NCI-H1105 (cell line): ENCODE results near the gene APPBP2.
"Not testable (repeated sequence)": the region's sequence is repeated elsewhere in the genome, so short reads cannot be mapped to it uniquely, and the experiment has no call there.

Source experiments
- DNase-seq: peaks from one replicate; lab custom pipeline; 2025; lab: John Stamatoyannopoulos, UW

The APPBP2 gene

GRCh38 chr17:60496041-60496440, 30.0 kb downstream of the APPBP2 start:
- DNase-seq = no peak

DNA sequence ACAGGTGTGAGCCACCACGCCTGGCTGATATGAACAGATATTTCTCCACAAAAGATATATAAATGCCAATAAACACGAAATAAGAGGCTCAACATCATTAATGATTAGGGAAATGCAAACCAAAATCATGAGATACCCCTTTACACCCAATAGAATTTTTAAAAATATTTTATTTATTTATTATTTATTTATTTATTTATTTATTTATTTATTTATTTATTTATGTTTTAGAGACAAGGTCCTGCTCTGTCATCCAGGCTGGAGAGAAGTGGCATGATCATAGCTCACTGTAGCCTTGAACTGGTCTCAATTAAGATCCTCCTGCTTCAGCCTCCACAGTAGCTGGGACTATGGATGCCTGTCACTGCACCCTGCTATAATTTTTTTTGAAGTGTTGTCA, 30.8 kb downstream of the APPBP2 start:
- DNase-seq = no peak

GRCh38 chr17:60493847-60494321, 32.2 kb downstream of the APPBP2 start:
- DNase-seq = no peak

- no peak for DNase-seq
These were observed 34.3 kb downstream of the APPBP2 start for GRCh38 chr17:60491771-60492170.

GRCh38 chr17:60490594-60490993, 35.4 kb downstream of the APPBP2 start:
- DNase-seq = not testable (repeated sequence)

DNA sequence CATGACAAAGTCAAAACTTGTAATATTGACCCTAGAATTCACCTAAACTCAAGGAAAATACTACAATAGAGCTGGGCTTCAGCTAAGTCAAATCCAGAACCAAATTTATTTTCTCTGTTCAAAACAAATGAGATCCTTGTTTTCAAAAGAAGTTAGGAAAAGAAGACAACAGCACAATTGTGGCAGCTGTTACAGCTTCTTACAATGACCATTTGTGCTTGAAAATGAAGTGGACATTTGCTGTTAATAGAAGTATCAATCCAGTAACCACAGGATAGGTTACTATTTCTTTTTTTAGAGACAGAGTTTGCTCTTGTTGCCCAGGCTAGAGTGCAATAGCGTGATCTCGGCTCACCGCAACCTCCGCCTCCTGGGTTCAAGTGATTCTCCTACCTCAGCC, 44.4 kb downstream of the APPBP2 start:
- no peak for DNase-seq

GRCh38 chr17:60473788-60474187, 52.3 kb downstream of the APPBP2 start:
- no peak for DNase-seq

GRCh38 chr17:60472449-60472848, 53.6 kb downstream of the APPBP2 start:
- DNase-seq = no peak

GRCh38 chr17:60471451-60471850, 54.6 kb downstream of the APPBP2 start:
- no peak for DNase-seq

GRCh38 chr17:60468371-60468770, 57.7 kb downstream of the APPBP2 start:
- no peak for DNase-seq

- DNase-seq = no peak
These were observed 61.7 kb downstream of the APPBP2 start for GRCh38 chr17:60464343-60464742.

DNA sequence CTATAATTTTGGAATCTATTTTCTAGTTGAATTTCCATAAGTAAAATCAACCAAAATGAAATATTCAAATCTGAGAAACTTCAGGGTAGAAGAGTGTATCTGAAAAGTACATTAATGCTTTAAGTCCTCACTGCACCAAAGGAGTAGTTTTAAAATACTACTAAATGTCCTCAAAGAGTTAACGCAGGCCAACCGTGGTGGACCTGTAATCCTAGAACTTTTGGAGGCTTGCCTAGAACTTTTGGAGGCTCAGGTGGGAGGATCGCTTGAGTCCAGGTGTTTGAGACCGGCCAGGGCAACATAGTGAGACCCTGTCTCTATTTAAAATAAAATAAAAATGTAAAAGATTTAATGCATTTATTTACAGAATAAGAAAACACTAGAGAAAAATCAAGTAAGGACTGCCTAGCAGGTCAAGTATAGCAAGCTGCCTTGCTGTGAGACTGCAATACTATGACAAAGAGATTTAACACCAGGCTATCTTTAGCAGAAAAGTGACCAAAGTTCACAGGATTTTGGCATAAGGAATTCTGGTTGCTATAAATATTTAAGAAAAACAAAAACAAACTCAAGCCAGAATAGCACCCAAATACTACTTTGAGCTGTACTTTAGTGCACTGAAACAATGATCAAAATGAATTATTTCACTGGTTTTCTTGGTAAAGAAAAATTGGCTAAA, 62.7 kb downstream of the APPBP2 start:
- no peak for DNase-seq

- no peak for DNase-seq
These were observed 64.5 kb downstream of the APPBP2 start for GRCh38 chr17:60461584-60461983.

DNA sequence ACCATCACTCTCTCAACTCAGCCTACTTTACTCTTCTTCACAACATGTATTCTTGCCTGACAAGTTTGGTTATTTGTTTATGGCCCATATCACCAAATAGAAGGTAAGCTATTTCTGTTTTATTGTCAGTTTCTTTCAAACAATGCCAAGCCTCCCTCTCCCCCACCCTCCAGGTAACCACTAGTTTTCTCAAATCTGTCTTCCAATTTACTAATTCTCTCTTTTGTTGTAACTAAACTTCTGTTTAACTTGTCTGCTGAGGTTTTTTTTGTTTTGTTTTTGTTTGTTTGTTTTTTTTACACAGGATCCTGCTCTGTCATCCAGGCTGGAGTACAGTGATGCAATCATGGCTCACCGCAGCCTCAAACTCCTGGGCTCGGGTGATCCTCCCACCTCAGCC, 68.9 kb downstream of the APPBP2 start:
- no peak for DNase-seq

DNA sequence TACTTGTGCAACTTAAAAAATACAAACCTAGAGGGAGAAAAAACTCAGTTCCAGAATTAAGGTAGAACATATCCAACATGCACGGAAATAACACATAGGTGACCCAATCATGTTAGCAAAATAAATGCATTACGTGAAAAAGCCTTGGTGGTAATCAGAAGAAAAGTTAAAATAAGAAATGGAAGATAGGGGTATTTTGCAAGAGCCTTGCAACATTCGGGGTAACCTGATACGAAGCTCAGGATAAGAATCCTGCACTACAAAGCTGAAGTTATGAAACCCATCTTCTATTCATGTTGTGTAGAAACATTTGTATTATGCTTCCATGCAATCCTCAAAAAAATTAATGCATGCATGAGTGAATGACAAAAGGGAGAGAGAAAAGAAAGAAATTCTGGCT, 70.7 kb downstream of the APPBP2 start:
- DNase-seq = no peak

- no peak for DNase-seq
These were observed 74.1 kb downstream of the APPBP2 start for GRCh38 chr17:60451965-60452364.

GRCh38 chr17:60451071-60451470, 75.0 kb downstream of the APPBP2 start:
- no peak for DNase-seq

DNA sequence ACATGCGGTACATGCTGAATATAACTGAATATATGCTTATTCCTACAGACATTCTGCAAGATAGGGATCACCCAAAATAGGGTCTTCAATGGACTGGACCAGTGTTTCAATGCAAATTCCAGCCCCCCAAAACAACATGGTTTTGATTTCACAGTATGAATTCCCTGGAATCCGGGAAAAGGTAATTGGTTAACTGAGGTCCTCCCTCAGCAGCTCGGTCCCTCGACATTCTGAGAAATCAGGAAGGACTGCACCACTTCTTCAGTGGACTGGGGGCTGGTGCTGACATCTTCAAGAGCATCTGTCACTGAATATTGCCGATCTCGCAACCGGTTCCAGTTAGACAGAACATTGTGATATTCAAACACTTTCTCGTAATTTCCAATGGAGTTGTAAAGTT, 78.7 kb downstream of the APPBP2 start:
- no peak for DNase-seq

- DNase-seq = no peak
These were observed 80.9 kb downstream of the APPBP2 start for GRCh38 chr17:60445144-60445543.

- no peak for DNase-seq
These were observed 82.3 kb downstream of the APPBP2 start for GRCh38 chr17:60443713-60444112.

DNA sequence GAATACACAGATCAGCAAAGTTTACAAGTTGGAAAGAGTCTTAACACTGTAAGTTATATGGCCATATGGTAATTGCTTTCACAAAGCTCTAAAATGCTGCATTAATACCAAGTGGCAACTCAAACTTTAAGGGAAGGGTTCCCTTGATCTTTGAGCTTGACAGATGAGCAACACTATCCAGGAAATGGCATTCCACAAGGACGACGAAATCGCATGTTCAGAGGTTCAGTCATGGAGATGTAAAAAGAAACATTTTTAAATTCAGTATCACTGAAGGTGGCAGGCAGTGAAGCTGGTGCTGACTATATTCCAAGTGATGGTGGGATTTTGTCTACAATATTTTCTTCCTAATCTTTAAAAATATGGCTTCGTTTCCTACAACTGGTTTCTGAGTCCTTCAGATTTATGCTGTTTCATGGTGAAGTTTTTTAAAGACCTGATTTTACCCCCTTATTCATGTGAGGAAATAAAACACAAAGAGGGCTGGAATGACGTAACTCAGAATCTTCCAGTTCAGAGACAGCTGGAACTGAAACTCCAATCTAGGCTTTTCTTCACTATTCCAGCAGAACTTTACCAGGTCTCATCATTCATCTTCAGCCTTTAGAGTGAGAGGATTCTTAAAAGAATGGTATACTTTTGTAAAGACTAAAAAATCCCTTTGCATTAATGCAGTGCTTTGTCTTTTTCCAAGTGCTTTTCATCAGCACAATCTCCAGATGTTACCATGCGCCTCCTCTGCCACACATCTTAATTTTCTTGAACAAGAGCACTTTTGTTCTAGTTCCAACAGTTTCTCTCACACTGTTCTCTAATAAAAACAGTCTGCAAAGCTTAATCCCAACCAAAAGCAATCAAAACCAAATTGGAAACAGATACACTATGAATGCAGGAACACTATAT, 83.5 kb downstream of the APPBP2 start:
- DNase-seq = no peak

DNA sequence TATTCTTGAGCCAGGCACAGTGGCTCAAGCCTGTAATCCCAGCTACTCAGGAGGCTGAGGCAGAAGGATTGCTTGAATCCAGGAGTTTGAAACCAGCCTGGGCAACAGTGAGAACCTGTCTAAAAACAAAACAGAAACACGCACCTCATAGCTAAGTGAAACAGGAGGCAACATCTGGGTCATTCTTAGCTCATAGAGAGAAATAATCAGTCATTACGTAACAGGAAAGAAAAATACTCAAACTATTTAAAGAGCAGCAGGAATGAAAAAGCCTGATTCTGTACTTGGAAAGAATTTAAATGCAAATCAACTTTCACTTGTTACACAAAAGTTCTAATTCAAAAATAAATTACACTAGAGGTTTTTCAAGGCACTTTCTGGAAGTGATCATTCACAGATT, 86.5 kb downstream of the APPBP2 start:
- DNase-seq = no peak

DNA sequence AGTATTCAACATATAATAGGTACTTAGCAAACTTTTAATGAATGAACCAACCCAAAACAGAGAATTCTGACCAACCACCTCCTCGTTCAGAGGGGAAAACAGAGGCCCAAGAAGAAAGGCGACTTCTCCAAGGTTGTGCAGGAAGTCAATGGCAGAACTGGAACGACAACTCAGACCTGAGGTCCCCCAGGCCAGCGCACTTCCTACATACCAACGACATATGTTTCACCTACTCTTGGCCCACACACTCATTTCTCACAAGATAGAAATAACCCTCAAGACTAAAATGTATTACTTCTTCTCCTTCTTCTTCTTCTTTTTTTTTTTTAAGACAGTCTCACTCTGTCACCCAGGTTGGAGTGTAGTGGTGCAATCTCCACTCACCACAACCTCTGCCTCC, 89.4 kb downstream of the APPBP2 start:
- DNase-seq = no peak
